Subcutaneous abdominal adipose tissue (tissue), 5 donors: ENCODE results near the gene OR52M1.

ENCODE experiments used
- H3K27ac ChIP-seq: one replicate; pipeline ENCODE4 v1.7.0; 2013; ENCODE audit warnings: low read depth, mild to moderate bottlenecking, inconsistent platforms, low read length, moderate library complexity
- H3K27me3 ChIP-seq, 5 donors: one replicate each; pipeline ENCODE4 v1.7.0; 2013; ENCODE audit warnings: low read length in 5 of 5, inconsistent platforms in 1 of 5; ENCODE audit not compliant: control insufficient read depth in 5 of 5, insufficient read depth in 4 of 5
- H3K36me3 ChIP-seq, 5 donors: one replicate each; pipeline ENCODE4 v1.7.0; 2013; ENCODE audit warnings: low read length in 5 of 5; ENCODE audit not compliant: control insufficient read depth in 5 of 5, insufficient read depth in 5 of 5
- H3K4me1 ChIP-seq, 5 donors: one replicate each; pipeline ENCODE4 v1.7.0; 2013; ENCODE audit warnings: low read length in 5 of 5, mild to moderate bottlenecking in 3 of 5, moderate library complexity in 1 of 5; ENCODE audit not compliant: control insufficient read depth in 5 of 5, insufficient read depth in 5 of 5
- H3K4me3 ChIP-seq, 5 donors: one replicate each; pipeline ENCODE4 v1.7.0; 2013; ENCODE audit warnings: low read length in 5 of 5, low read depth in 1 of 5
- H3K9ac ChIP-seq, 5 donors: one replicate each; pipeline ENCODE4 v1.7.0; 2013; ENCODE audit warnings: low read length in 5 of 5, mild to moderate bottlenecking in 4 of 5, moderate library complexity in 3 of 5
- H3K9me3 ChIP-seq, 5 donors: one replicate each; pipeline ENCODE4 v1.7.0; 2013; ENCODE audit warnings: low read length in 5 of 5; ENCODE audit not compliant: control insufficient read depth in 5 of 5
- donor health status: healthy.
- donor health status: healthy.
- donor health status: healthy.
- donor health status: healthy.
- donor health status: healthy.

OR52M1 gene, protein sequence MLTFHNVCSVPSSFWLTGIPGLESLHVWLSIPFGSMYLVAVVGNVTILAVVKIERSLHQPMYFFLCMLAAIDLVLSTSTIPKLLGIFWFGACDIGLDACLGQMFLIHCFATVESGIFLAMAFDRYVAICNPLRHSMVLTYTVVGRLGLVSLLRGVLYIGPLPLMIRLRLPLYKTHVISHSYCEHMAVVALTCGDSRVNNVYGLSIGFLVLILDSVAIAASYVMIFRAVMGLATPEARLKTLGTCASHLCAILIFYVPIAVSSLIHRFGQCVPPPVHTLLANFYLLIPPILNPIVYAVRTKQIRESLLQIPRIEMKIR

DNA sequence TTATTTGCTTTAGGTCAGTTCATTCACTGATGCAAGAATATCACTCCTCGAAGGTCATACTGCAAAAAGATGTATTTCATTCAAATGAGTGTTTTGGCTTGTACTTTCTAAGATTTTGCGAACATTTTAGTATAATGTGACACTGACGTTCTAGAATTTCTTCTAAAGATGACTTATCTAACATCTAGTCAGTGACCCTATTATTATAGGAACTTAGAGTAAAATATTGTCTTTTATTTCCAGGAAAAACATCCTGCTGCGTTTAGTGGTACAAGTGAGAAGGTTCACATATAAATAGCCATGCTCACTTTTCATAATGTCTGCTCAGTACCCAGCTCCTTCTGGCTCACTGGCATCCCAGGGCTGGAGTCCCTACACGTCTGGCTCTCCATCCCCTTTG is at the start of gene OR52M1:
OR52M1 (plus strand) TSS at position 301 of the 400 bp plus-strand sequence; CDS start at position 301, 0 bp downstream.
- Histone ChIP-seq H3K4me1 (no peaks in the 10 kb centered on the region), H3K27me3 (peaks cover 0 to 6% (median 0%) of the 10 kb centered on the region in 5 donors), H3K36me3 (no peaks in the 10 kb centered on the region), H3K4me3 (no peak within 1 kb of the TSS), H3K9ac (no peak within 1 kb of the TSS), H3K27ac (no peak within 1 kb of the TSS), H3K9me3 (no peaks in the 10 kb centered on the region)

DNA sequence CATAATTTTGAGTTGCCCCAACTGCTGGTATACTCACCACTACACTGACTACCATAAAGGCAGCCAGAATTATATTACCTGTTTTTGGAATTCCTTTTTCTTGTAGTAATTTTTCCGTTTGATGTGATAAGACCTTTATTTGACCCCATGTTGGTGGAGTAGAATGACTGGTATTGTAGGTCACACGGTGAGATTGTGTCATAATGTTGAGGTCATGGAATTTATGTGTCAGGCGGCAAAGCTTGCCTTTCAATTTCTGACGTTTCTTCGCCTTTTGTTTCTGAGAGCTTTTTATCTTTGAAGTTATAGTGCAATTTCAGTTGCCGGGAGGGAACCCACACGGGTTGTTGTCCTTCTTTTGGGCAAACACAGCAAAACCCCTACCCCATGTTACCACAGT is 49.5 kb upstream of the OR52M1 start:
- H3K27ac ChIP-seq = no peak overlapping the region
- no peak overlapping the region for H3K4me3 ChIP-seq
- H3K9me3 ChIP-seq = no peaks in the 10 kb centered on the region
- H3K36me3 ChIP-seq = no peaks in the 10 kb centered on the region
- peaks cover 0 to 14% (median 5%) of the 10 kb centered on the region in 5 donors for H3K27me3 ChIP-seq
- H3K4me1 ChIP-seq = peaks cover 0 to 11% (median 4%) of the 10 kb centered on the region in 5 donors
- H3K9ac ChIP-seq = no peak overlapping the region

DNA sequence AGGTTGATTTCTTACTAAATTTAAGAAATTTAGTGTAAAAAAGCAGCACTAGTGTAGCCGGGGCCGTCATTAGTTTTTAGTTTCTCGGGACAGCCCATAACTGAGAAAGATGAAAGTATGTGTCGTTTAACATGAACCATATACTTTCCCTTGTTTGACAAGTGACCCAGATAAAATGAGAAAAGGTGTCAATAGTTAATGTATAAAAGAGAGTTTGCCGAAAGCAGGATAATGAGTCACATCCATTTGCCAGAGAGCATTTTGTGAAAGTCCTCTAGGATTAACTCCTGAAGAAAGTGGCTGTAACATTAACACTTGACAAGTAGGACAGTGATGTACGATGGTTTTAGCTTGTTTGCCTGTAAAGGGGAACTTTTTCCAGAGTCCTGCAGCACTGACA is 49.0 kb upstream of the OR52M1 start:
- H3K27me3 ChIP-seq = peaks cover 0 to 14% (median 5%) of the 10 kb centered on the region in 5 donors
- peaks cover 0 to 11% (median 4%) of the 10 kb centered on the region in 5 donors for H3K4me1 ChIP-seq
- no peaks in the 10 kb centered on the region for H3K9me3 ChIP-seq
- no peak overlapping the region for H3K27ac ChIP-seq
- no peaks in the 10 kb centered on the region for H3K36me3 ChIP-seq
- no peak overlapping the region for H3K9ac ChIP-seq
- H3K4me3 ChIP-seq = no peak overlapping the region

- H3K4me1 ChIP-seq = peaks cover 0 to 11% (median 4%) of the 10 kb centered on the region in 5 donors
- no peak overlapping the region for H3K27ac ChIP-seq
- H3K4me3 ChIP-seq = no peak overlapping the region
- no peaks in the 10 kb centered on the region for H3K9me3 ChIP-seq
- H3K9ac ChIP-seq = no peak overlapping the region
- H3K36me3 ChIP-seq = no peaks in the 10 kb centered on the region
- H3K27me3 ChIP-seq = peaks cover 0 to 14% (median 5%) of the 10 kb centered on the region in 5 donors
These were observed 48.3 kb upstream of the OR52M1 start for GRCh38 chr11:4496557-4497248.

GRCh38 chr11:4508886-4509285 is 36.1 kb upstream of the OR52M1 start:
- Histone ChIP-seq H3K27me3 (peaks cover 0 to 5% (median 0%) of the 10 kb centered on the region in 5 donors), H3K36me3 (no peaks in the 10 kb centered on the region), H3K4me3 (no peak overlapping the region), H3K4me1 (peaks cover 0 to 17% (median 0%) of the 10 kb centered on the region in 5 donors), H3K9ac (no peak overlapping the region), H3K9me3 (no peaks in the 10 kb centered on the region), H3K27ac (no peak overlapping the region)

DNA sequence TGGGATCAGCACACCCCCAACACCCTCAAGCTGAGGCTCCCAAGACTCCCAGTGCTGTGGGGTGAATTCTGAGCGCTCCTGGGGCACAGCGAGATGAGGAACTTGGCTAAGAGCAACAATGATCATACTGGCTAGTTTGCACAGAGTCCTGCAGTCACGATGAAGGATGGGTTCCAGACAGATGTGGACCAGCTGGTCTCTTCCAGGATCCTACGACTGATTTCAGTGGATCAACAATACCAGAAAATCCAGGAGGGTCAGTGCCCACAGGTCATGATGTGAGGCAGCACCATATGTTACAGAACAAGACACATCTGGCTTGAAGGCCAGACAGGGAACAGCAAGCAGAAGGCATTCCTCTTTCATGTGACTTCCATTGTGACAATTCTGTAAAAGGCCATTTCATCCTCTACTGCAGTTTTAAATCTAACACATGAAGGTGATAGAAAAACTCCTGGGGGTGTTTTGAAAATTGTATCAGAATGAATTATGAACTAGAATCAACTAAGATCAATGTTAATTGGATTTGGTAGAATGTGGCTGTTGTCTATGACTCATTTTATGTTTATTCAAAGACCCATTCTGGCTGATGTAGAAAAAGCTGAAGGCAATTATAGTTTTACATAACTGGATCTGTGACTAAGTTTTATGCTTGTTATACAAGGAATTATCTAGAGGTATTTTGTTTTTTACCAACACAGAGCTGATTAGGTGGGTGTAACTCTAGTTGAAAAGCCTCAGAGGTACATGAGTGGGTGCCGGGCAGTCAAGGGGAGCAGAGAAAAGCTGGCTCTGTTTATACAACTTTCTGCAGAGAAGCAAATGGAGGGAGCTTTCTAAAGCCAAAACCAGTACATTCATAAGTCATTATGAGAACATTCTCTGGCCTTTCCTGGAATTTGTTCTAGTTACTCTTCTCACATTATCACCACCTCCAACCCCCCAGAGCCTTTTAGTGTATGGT is 33.4 kb upstream of the OR52M1 start:
- no peaks in the 10 kb centered on the region for H3K36me3 ChIP-seq
- H3K4me3 ChIP-seq = no peak overlapping the region
- H3K4me1 ChIP-seq = peaks cover 0 to 17% (median 0%) of the 10 kb centered on the region in 5 donors
- peaks cover 0 to 8% (median 0%) of the 10 kb centered on the region in 5 donors for H3K27me3 ChIP-seq
- no peak overlapping the region for H3K27ac ChIP-seq
- no peaks in the 10 kb centered on the region for H3K9me3 ChIP-seq
- no peak overlapping the region for H3K9ac ChIP-seq

- Histone ChIP-seq H3K4me3 (no peak overlapping the region), H3K27me3 (peaks cover 0 to 8% (median 0%) of the 10 kb centered on the region in 5 donors), H3K36me3 (no peaks in the 10 kb centered on the region), H3K9ac (no peak overlapping the region), H3K4me1 (peaks cover 0 to 11% (median 0%) of the 10 kb centered on the region in 5 donors), H3K27ac (no peak overlapping the region), H3K9me3 (no peaks in the 10 kb centered on the region)
These were observed 30.8 kb upstream of the OR52M1 start for GRCh38 chr11:4514196-4514595.

- no peaks in the 10 kb centered on the region for H3K27me3 ChIP-seq
- H3K9ac ChIP-seq = no peak overlapping the region
- no peak overlapping the region for H3K4me3 ChIP-seq
- H3K36me3 ChIP-seq = no peaks in the 10 kb centered on the region
- no peaks in the 10 kb centered on the region for H3K4me1 ChIP-seq
- no peak overlapping the region for H3K27ac ChIP-seq
- no peaks in the 10 kb centered on the region for H3K9me3 ChIP-seq
These were observed 22.7 kb upstream of the OR52M1 start for GRCh38 chr11:4522339-4522738.

DNA sequence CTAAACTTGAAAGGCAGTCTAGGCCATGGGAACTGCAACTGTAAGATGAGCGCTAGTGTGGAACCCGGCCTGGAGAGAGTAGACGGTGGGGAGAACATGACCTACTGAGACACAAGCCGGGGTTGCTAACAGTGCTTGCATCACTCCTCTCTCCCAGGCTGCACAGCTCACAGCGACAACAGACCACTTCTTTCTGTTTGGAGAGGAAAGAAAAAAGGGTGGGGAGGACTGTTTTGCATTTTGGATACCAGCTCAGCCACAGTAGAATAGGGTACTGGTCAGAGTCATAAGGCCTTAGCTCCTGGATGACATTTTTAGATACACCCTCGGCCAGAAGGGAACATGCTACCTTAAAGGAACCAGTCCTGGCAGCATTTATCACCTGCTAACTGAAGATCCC is 22.2 kb upstream of the OR52M1 start:
- H3K4me3 ChIP-seq = no peak overlapping the region
- H3K4me1 ChIP-seq = no peaks in the 10 kb centered on the region
- no peak overlapping the region for H3K27ac ChIP-seq
- H3K36me3 ChIP-seq = no peaks in the 10 kb centered on the region
- no peaks in the 10 kb centered on the region for H3K27me3 ChIP-seq
- no peaks in the 10 kb centered on the region for H3K9me3 ChIP-seq
- no peak overlapping the region for H3K9ac ChIP-seq
